Nephron progenitor cell (in vitro differentiated cells): Measurements from ENCODE around the gene GPSM3.

Experiments
- DNase-seq: peaks from one replicate; pipeline ENCODE4 v3.0.0; 2021
- H3K27ac Mint-ChIP-seq: 2 replicates; pipeline ENCODE4 v1.8.0; 2021; ENCODE audit warnings: mild to moderate bottlenecking, moderate library complexity, mixed read lengths
- H3K27me3 Mint-ChIP-seq: 2 replicates; pipeline ENCODE4 v1.8.0; 2021; ENCODE audit warnings: mild to moderate bottlenecking, low read depth, mixed read lengths; ENCODE audit not compliant: poor library complexity
- H3K36me3 Mint-ChIP-seq: 2 replicates; pipeline ENCODE4 v1.8.0; 2021; ENCODE audit warnings: low read depth, mixed read lengths
- H3K4me1 Mint-ChIP-seq: 2 replicates; pipeline ENCODE4 v1.8.0; 2021; ENCODE audit warnings: mixed read lengths
- H3K4me3 Mint-ChIP-seq: 2 replicates; pipeline ENCODE4 v1.8.0; 2021; ENCODE audit warnings: mild to moderate bottlenecking, moderate library complexity, mixed read lengths
- H3K9me3 Mint-ChIP-seq: 2 replicates; pipeline ENCODE4 v1.8.0; 2021; ENCODE audit warnings: mild to moderate bottlenecking, moderate library complexity, mixed read lengths
- CTCF ChIP-seq: fragments of 200-600 bp; sonication (generic); IDR thresholded peaks from 2 replicates; pipeline ENCODE4 v1.5.0; 2021; ENCODE audit warnings: antibody characterized with exemption

GPSM3 gene

GRCh38 chr6:32163559-32164258, 28.7 kb downstream of the GPSM3 start:
- no peaks in the 10 kb centered on the region for H3K9me3 Mint-ChIP-seq
- H3K4me3 Mint-ChIP-seq: no peak overlapping the region
- H3K36me3 Mint-ChIP-seq: peaks cover 63% of the 10 kb centered on the region
- no peak for TF ChIP-seq CTCF
- H3K4me1 Mint-ChIP-seq: peaks cover 16% of the 10 kb centered on the region
- no peaks in the 10 kb centered on the region for H3K27me3 Mint-ChIP-seq
- H3K27ac Mint-ChIP-seq: peak overlapping the region; percentile 72
- no peak for DNase-seq

DNA sequence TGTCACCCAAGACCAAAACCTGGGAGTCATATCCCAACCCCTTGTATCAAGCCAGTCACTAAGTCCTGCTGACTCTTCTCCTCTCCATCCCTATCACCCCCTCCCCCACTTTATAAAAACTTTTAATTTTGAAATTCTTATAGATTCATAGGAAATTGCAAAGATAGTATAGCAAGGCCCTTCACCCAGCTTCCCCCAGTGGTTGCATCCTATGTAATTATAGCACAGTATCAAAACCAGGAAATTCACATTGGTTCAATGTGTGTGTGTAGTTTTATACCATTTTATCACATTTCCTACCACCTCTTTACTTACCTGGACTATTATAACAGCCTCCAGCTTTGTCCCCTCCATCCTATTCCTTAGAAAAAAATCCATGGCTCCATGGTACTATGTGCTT, 34.4 kb downstream of the GPSM3 start:
- DNase-seq: no peak
- Mint-ChIP-seq H3K4me1 (peaks cover 24% of the 10 kb centered on the region), H3K9me3 (no peaks in the 10 kb centered on the region), H3K27me3 (peaks cover 4% of the 10 kb centered on the region), H3K36me3 (peaks cover 50% of the 10 kb centered on the region), H3K4me3 (no peak overlapping the region), H3K27ac (no peak overlapping the region)
- no peak for TF ChIP-seq CTCF

DNA sequence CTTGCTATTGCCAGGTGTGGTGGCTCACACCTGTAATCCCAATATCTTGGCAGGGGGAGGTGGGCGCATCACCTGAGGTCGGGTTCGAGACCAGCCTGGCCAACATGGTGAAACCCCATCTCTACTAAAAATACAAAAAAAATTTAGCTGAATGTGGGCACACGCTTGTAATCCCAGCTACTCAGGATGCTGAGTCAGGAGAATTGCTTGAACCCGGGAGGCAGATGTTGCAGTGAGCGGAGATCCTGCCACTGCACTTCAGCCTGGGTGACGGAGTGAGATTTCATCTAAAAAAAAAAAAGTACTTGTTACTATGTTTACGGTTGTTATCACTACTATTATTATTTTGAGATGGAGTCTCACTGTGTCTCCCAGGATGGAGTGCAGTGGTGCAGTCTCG, 35.6 kb downstream of the GPSM3 start:
- H3K27ac Mint-ChIP-seq: no peak overlapping the region
- TF ChIP-seq CTCF: no peak
- H3K27me3 Mint-ChIP-seq: peaks cover 12% of the 10 kb centered on the region
- H3K4me3 Mint-ChIP-seq: no peak overlapping the region
- no peak for DNase-seq
- H3K4me1 Mint-ChIP-seq: peaks cover 35% of the 10 kb centered on the region
- H3K9me3 Mint-ChIP-seq: no peaks in the 10 kb centered on the region
- H3K36me3 Mint-ChIP-seq: peaks cover 39% of the 10 kb centered on the region

DNA sequence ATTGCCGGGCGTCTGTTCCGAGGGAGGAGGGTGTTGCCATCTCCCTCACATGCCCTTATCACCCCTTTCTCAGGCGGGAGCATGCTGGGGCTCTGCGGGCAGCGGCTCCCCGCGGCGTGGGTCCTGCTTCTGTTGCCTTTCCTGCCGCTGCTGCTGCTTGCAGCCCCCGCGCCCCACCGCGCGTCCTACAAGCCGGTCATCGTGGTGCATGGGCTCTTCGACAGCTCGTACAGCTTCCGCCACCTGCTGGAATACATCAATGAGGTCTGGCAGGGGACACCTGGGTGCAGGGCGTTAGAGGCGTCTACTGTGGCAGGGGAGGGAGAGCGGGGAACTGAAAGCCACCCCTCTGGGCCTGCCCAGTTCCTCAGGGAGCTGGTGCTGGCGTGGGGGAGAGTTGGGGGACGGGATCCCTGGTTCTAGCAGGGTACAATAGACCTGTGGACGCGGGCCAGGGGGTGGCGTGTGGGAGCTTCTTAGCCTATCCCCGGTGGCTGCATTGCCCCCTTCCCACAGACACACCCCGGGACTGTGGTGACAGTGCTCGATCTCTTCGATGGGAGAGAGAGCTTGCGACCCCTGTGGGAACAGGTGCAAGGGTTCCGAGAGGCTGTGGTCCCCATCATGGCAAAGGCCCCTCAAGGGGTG, 37.8 kb downstream of the GPSM3 start:
- TF ChIP-seq CTCF: peak; percentile 34
- Mint-ChIP-seq H3K27ac (peak overlapping the region; percentile 98), H3K4me3 (peak overlapping the region; percentile 95), H3K36me3 (peaks cover 30% of the 10 kb centered on the region), H3K27me3 (peaks cover 31% of the 10 kb centered on the region), H3K4me1 (peaks cover 56% of the 10 kb centered on the region), H3K9me3 (no peaks in the 10 kb centered on the region)
- DNase-seq: peak; percentile 65

DNA sequence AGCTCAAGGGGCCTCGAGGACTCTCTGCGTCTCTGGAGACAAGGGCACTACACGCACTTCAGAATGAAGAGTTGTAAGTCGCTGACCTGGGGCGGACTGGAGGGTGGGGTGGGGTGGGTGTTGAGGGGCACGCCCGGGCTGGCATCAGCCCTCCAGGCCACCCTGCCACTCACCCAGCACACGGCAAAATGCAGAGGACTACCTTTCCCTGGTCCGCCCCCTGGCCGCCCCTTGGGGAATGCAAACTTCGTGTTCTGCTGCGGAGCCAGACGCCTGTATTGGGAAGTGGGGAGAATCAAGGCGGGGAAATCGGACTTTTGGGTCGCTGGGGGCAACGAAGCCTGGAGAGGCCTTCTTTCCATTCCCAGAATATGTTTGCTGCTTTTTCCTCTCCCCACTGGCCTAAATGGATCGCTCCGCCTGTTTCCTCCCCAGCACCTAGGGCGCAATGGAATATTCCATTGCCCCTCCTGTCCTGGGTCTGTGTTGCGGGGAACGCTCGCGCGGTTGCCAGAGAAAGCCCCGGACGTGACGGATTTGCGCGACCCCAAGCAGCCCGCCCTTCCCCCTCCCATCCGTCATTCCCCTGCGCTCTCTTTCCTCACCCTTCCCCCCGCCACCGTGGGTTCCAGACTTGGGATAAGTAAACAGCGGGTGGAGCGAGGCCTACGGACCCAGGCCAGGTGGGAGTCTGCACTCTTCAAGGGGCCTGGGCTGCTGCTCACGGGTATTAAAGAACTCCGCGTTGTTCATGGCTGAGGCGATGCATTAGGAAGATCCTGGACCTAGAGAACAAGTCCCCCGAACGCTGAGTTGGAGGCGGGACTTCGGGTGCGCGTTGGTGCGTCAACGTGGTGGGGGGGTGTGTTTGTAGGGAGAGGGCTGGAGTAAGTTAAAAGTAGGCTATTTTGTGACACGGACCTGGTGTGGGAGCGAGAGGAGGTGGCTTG, 38.6 kb downstream of the GPSM3 start, which contains the start of gene PPT2:
Gene PPT2, plus strand, starts transcription at position 578 of the 950 bp plus-strand sequence. CDS start 454 bp downstream, outside the sequence.
- H3K27me3 Mint-ChIP-seq: peaks cover 37% of the 10 kb centered on the region

More for the DNA sequence above, 38.6 kb downstream of the GPSM3 start, which contains the start of gene PPT2:
- no peak for TF ChIP-seq CTCF
- peak within 1 kb of the TSS; percentile 95 for H3K4me3 Mint-ChIP-seq
- H3K27ac Mint-ChIP-seq: peak within 1 kb of the TSS; percentile 98
- peak; percentile 80 for DNase-seq
- H3K4me1 Mint-ChIP-seq: peaks cover 59% of the 10 kb centered on the region
- peaks cover 22% of the 10 kb centered on the region for H3K36me3 Mint-ChIP-seq
- H3K9me3 Mint-ChIP-seq: no peaks in the 10 kb centered on the region
